CD4-positive, CD25-positive, alpha-beta regulatory T cell (primary cell): Measurements from ENCODE around the gene ZNF785. TPM values are rescaled to one million over a fixed set of nuclear protein-coding genes. Genes with fewer than 3 reads are reported as not detected.
"Not testable (repeated sequence)": the region's sequence is repeated elsewhere in the genome, so short reads cannot be mapped to it uniquely, and the experiment has no call there.

Experiments used
- ATAC-seq, 2 donors: fragments of 150-1000 bp; cut with Tn5 transposase; one replicate each; pipeline ENCODE4 v1.10.0; 2021; ENCODE audit warnings: low read depth in 2 of 2, moderate number of reproducible peaks in 2 of 2, moderate library complexity in 1 of 2
- DNase-seq, 3 donors: peaks; one replicate each; pipeline versions ENCODE4 v3.0.0 to v3.0.0-alpha.2; 2012 to 2022; ENCODE audit warnings: mixed read lengths in 1 of 3
- H3K27ac ChIP-seq: one replicate; pipeline ENCODE4 v1.7.0; 2013; ENCODE audit warnings: mild to moderate bottlenecking, low read length; ENCODE audit not compliant: insufficient read depth, poor library complexity, severe bottlenecking
- H3K27me3 ChIP-seq: one replicate; pipeline ENCODE4 v1.7.0; 2013; ENCODE audit warnings: low read length; ENCODE audit not compliant: control insufficient read depth, insufficient read depth
- H3K36me3 ChIP-seq: one replicate; pipeline ENCODE4 v1.7.0; 2013; ENCODE audit warnings: mild to moderate bottlenecking, low read length, moderate library complexity; ENCODE audit not compliant: control insufficient read depth, insufficient read depth
- H3K4me1 ChIP-seq: 2 replicates; pipeline ENCODE4 v1.7.0; 2013; ENCODE audit warnings: mild to moderate bottlenecking, low read length; ENCODE audit not compliant: insufficient read depth, control insufficient read depth, poor library complexity, severe bottlenecking
- H3K4me3 ChIP-seq: one replicate; pipeline ENCODE4 v1.7.0; 2013; ENCODE audit warnings: low read depth, mild to moderate bottlenecking, low read length, moderate library complexity
- H3K9me3 ChIP-seq, 2 experiments: 1 replicate in 1 of 2; 2 replicates in 1 of 2; pipeline ENCODE4 v1.7.0; 2013; ENCODE audit warnings: low read length in 2 of 2, mild to moderate bottlenecking in 1 of 2, moderate library complexity in 1 of 2; ENCODE audit not compliant: control insufficient read depth in 2 of 2
- H3K27ac Mint-ChIP-seq, 3 donors: one replicate each; pipeline ENCODE4 v1.8.0; 2020 to 2022; ENCODE audit warnings: mild to moderate bottlenecking in 3 of 3, mixed read lengths in 3 of 3, moderate library complexity in 2 of 3
- H3K27me3 Mint-ChIP-seq: one replicate; pipeline ENCODE4 v1.8.0; 2022; ENCODE audit warnings: mild to moderate bottlenecking, mixed read lengths
- H3K36me3 Mint-ChIP-seq: one replicate; pipeline ENCODE4 v1.8.0; 2020; ENCODE audit warnings: mixed read lengths
- H3K4me1 Mint-ChIP-seq, 4 donors: one replicate each; pipeline ENCODE4 v1.8.0; 2020 to 2022; ENCODE audit warnings: mixed read lengths in 4 of 4, mild to moderate bottlenecking in 1 of 4
- H3K4me3 Mint-ChIP-seq, 4 donors: one replicate each; pipeline ENCODE4 v1.8.0; 2020 to 2022; ENCODE audit warnings: mild to moderate bottlenecking in 4 of 4, mixed read lengths in 4 of 4, moderate library complexity in 3 of 4
- H3K9me3 Mint-ChIP-seq, 7 donors: one replicate each; pipeline ENCODE4 v1.8.0; 2020 to 2022; ENCODE audit warnings: mixed read lengths in 7 of 7, mild to moderate bottlenecking in 3 of 7, moderate library complexity in 2 of 7
- polyA plus RNA-seq, 4 donors: library from polyadenylated mRNA; unstranded; fragments of 300-500 nt; fragmentation: Illumina TruSeq; gene quantifications; one replicate each; pipeline ENCODE4 v1.2.3, GENCODE V29; 2021
- total RNA-seq: library from RNA; stranded (reverse); gene quantifications from one replicate; pipeline ENCODE4 v1.2.3, GENCODE V29; 2022

The ZNF785 gene
- total and polyA plus RNA-seq, 5 donors from 2014 or later = 1.4 to 9.3 (median 3.0) TPM

- Mint-ChIP-seq H3K4me1 (peaks cover 6 to 68% (median 44%) of the 10 kb centered on the region in 4 donors), H3K27me3 (no peaks in the 10 kb centered on the region), H3K27ac (peak overlapping the region; percentile 94 to 97 (median 96)), H3K36me3 (peaks cover 16% of the 10 kb centered on the region), H3K4me3 (peak overlapping the region; percentile 77 to 95 (median 84)), H3K9me3 (no peaks in the 10 kb centered on the region)
- Histone ChIP-seq H3K4me1 (peaks cover 47% of the 10 kb centered on the region), H3K4me3 (peak overlapping the region; percentile 44), H3K9me3 (no peaks in the 10 kb centered on the region), H3K36me3 (peaks cover 18% of the 10 kb centered on the region), H3K27ac (peak overlapping the region; percentile 65), H3K27me3 (no peaks in the 10 kb centered on the region)
- peak; percentile 84 for ATAC-seq
- DNase-seq = peak; percentile 51 to 90 (median 73)
Observed at GRCh38 chr16:30551781-30552180, 33.7 kb downstream of the ZNF785 start.

- Mint-ChIP-seq H3K4me1 (peaks cover 6 to 51% (median 34%) of the 10 kb centered on the region in 4 donors), H3K27ac (peak overlapping the region; percentile 63 to 73 (median 64)), H3K4me3 (peak overlapping the region in 1 of 4 donors; percentile 23), H3K36me3 (peaks cover 3% of the 10 kb centered on the region), H3K9me3 (no peaks in the 10 kb centered on the region), H3K27me3 (no peaks in the 10 kb centered on the region)
- Histone ChIP-seq H3K9me3 (no peaks in the 10 kb centered on the region), H3K27me3 (no peaks in the 10 kb centered on the region), H3K4me3 (no peak overlapping the region), H3K27ac (no peak overlapping the region), H3K4me1 (peaks cover 27% of the 10 kb centered on the region), H3K36me3 (peaks cover 5% of the 10 kb centered on the region)
- DNase-seq = no peak
- ATAC-seq = no peak
Observed at GRCh38 chr16:30548416-30549253, 36.9 kb downstream of the ZNF785 start.

GRCh38 chr16:30546115-30546514, 39.4 kb downstream of the ZNF785 start:
- Histone ChIP-seq H3K4me1 (peaks cover 2% of the 10 kb centered on the region), H3K27me3 (no peaks in the 10 kb centered on the region), H3K4me3 (no peak overlapping the region), H3K9me3 (no peaks in the 10 kb centered on the region), H3K36me3 (no peaks in the 10 kb centered on the region), H3K27ac (no peak overlapping the region)
- no peak overlapping the region for H3K4me3 Mint-ChIP-seq
- H3K27ac Mint-ChIP-seq = peak overlapping the region; percentile 7 to 19 (median 10)
- DNase-seq (no peak), ATAC-seq (no peak)
- H3K36me3 Mint-ChIP-seq = no peaks in the 10 kb centered on the region
- peaks cover 0 to 25% (median 16%) of the 10 kb centered on the region in 4 donors for H3K4me1 Mint-ChIP-seq
- H3K9me3 Mint-ChIP-seq = no peaks in the 10 kb centered on the region
- H3K27me3 Mint-ChIP-seq = no peaks in the 10 kb centered on the region

- Histone ChIP-seq H3K4me3 (no peak overlapping the region), H3K27me3 (no peaks in the 10 kb centered on the region), H3K9me3 (no peaks in the 10 kb centered on the region), H3K27ac (no peak overlapping the region), H3K36me3 (no peaks in the 10 kb centered on the region), H3K4me1 (no peaks in the 10 kb centered on the region)
- ATAC-seq = no peak
- H3K27ac Mint-ChIP-seq = no peak overlapping the region
- H3K9me3 Mint-ChIP-seq = no peaks in the 10 kb centered on the region
- H3K27me3 Mint-ChIP-seq = no peaks in the 10 kb centered on the region
- H3K4me1 Mint-ChIP-seq = peaks cover 0 to 15% (median 2%) of the 10 kb centered on the region in 4 donors
- no peak for DNase-seq
- H3K36me3 Mint-ChIP-seq = no peaks in the 10 kb centered on the region
- no peak overlapping the region for H3K4me3 Mint-ChIP-seq
Observed at GRCh38 chr16:30543067-30543466, 42.4 kb downstream of the ZNF785 start.

GRCh38 chr16:30541502-30542329, 43.8 kb downstream of the ZNF785 start:
- H3K27me3 ChIP-seq = no peaks in the 10 kb centered on the region
- no peaks in the 10 kb centered on the region for H3K4me1 ChIP-seq
- H3K27ac Mint-ChIP-seq = no peak overlapping the region
- H3K27ac ChIP-seq = no peak overlapping the region
- no peak overlapping the region for H3K4me3 ChIP-seq
- H3K9me3 ChIP-seq = no peaks in the 10 kb centered on the region
- peaks cover 5% of the 10 kb centered on the region for H3K36me3 Mint-ChIP-seq
- no peaks in the 10 kb centered on the region for H3K9me3 Mint-ChIP-seq
- H3K4me3 Mint-ChIP-seq = no peak overlapping the region
- H3K36me3 ChIP-seq = no peaks in the 10 kb centered on the region
- ATAC-seq (no peak), DNase-seq (no peak)
- no peaks in the 10 kb centered on the region for H3K27me3 Mint-ChIP-seq
- peaks cover 0 to 23% (median 9%) of the 10 kb centered on the region in 4 donors for H3K4me1 Mint-ChIP-seq

- DNase-seq, H3K27ac ChIP-seq, H3K27me3 ChIP-seq, H3K4me3 Mint-ChIP-seq, H3K4me3 ChIP-seq, H3K27ac Mint-ChIP-seq, H3K27me3 Mint-ChIP-seq, ATAC-seq, H3K4me1 ChIP-seq, H3K9me3 ChIP-seq, H3K36me3 ChIP-seq, H3K9me3 Mint-ChIP-seq, H3K36me3 Mint-ChIP-seq: not testable (repeated sequence)
- H3K4me1 Mint-ChIP-seq = peaks cover 4 to 29% (median 14%) of the 10 kb centered on the region in 4 donors
Observed at GRCh38 chr16:30540916-30541464, 44.5 kb downstream of the ZNF785 start.

- not testable (repeated sequence) for DNase-seq, H3K27ac Mint-ChIP-seq, H3K4me3 ChIP-seq, H3K36me3 Mint-ChIP-seq, H3K27me3 ChIP-seq, H3K9me3 ChIP-seq, H3K36me3 ChIP-seq, ATAC-seq, H3K27me3 Mint-ChIP-seq, H3K27ac ChIP-seq, H3K9me3 Mint-ChIP-seq
- Mint-ChIP-seq H3K4me1 (peaks cover 9 to 35% (median 19%) of the 10 kb centered on the region in 4 donors), H3K4me3 (peak overlapping the region in 1 of 4 donors; percentile 11)
- peaks cover 14% of the 10 kb centered on the region for H3K4me1 ChIP-seq
Observed at GRCh38 chr16:30539986-30540526, 45.4 kb downstream of the ZNF785 start.
